ENCODE data around the gene DPH6. TPM values are rescaled to one million over a fixed set of nuclear protein-coding genes. Genes with fewer than 3 reads are reported as not detected.

DPH6 gene
- total RNA-seq, 2 donors from 2014 or later: 8.9 to 17.6 TPM

GRCh38 chr15:35465783-35466182 is 80.2 kb downstream of the DPH6 start:
- intact Hi-C loops (cut with DNase I): no loop called here

GRCh38 chr15:35460616-35461015 is 85.3 kb downstream of the DPH6 start:
- TF ChIP-seq POLR2AphosphoS5 (IDR thresholded peaks at IDR 0.05): no peak
- TF ChIP-seq CTCF (IDR thresholded peaks at IDR 0.05): no peak
- TF ChIP-seq POLR2A (IDR thresholded peaks at IDR 0.05): no peak
- no peak for DNase-seq (ENCODE audit: low spot score)

More at GRCh38 chr15:35465783-35466182, 80.2 kb downstream of the DPH6 start:
- Histone ChIP-seq H3K36me3 (no peaks in the 10 kb centered on the region), H3K27me3 (replicated peaks; ENCODE audit: insufficient read depth) (no peaks in the 10 kb centered on the region), H3K4me1 (replicated peaks) (no peaks in the 10 kb centered on the region), H3K4me3 (no peak overlapping the region), H3K9me3 (no peaks in the 10 kb centered on the region), H3K27ac (no peak overlapping the region)
- TF ChIP-seq CTCF (IDR thresholded peaks at IDR 0.05) (no peak), POLR2AphosphoS5 (IDR thresholded peaks at IDR 0.05) (no peak), POLR2A (IDR thresholded peaks at IDR 0.05) (no peak)
- DNase-seq (ENCODE audit: low spot score): no peak

GRCh38 chr15:35458176-35458856 is 87.6 kb downstream of the DPH6 start:
- WGBS: 94% methylated on average over 7 of the region's 7 CpGs
- intact Hi-C loops (cut with DNase I): no loop called here
- H3K27me3 ChIP-seq (replicated peaks; ENCODE audit: insufficient read depth): no peaks in the 10 kb centered on the region
- H3K4me1 ChIP-seq (replicated peaks): no peaks in the 10 kb centered on the region
- H3K9me3 ChIP-seq: no peaks in the 10 kb centered on the region
- no peaks in the 10 kb centered on the region for H3K36me3 ChIP-seq
- H3K27ac ChIP-seq: no peak overlapping the region
- DNase-seq (ENCODE audit: low spot score): no peak
- TF ChIP-seq POLR2A (IDR thresholded peaks at IDR 0.05) (no peak), POLR2AphosphoS5 (IDR thresholded peaks at IDR 0.05) (no peak), CTCF (IDR thresholded peaks at IDR 0.05) (no peak)
- no peak overlapping the region for H3K4me3 ChIP-seq

More at GRCh38 chr15:35460616-35461015, 85.3 kb downstream of the DPH6 start:
- no peak overlapping the region for H3K27ac ChIP-seq
- no peaks in the 10 kb centered on the region for H3K36me3 ChIP-seq
- no peak overlapping the region for H3K4me3 ChIP-seq
- H3K27me3 ChIP-seq (replicated peaks; ENCODE audit: insufficient read depth): no peaks in the 10 kb centered on the region
- WGBS: 69% methylated on average over 4 of the region's 4 CpGs
- intact Hi-C loops (cut with DNase I): no loop called here
- H3K4me1 ChIP-seq (replicated peaks): no peaks in the 10 kb centered on the region
- H3K9me3 ChIP-seq: no peaks in the 10 kb centered on the region

GRCh38 chr15:35455201-35455600 is 90.8 kb downstream of the DPH6 start:
- no peaks in the 10 kb centered on the region for H3K36me3 ChIP-seq
- no peak overlapping the region for H3K27ac ChIP-seq
- no peaks in the 10 kb centered on the region for H3K4me1 ChIP-seq (replicated peaks)
- H3K9me3 ChIP-seq: no peaks in the 10 kb centered on the region
- TF ChIP-seq POLR2AphosphoS5 (IDR thresholded peaks at IDR 0.05): no peak
- TF ChIP-seq CTCF (IDR thresholded peaks at IDR 0.05): no peak
- TF ChIP-seq POLR2A (IDR thresholded peaks at IDR 0.05): no peak
- no peak overlapping the region for H3K4me3 ChIP-seq
- no peaks in the 10 kb centered on the region for H3K27me3 ChIP-seq (replicated peaks; ENCODE audit: insufficient read depth)
- no peak for DNase-seq (ENCODE audit: low spot score)
- intact Hi-C loops (cut with DNase I): no loop called here

- Histone ChIP-seq H3K9me3 (no peaks in the 10 kb centered on the region), H3K27ac (no peak overlapping the region), H3K36me3 (no peaks in the 10 kb centered on the region), H3K4me3 (no peak overlapping the region), H3K27me3 (replicated peaks; ENCODE audit: insufficient read depth) (no peaks in the 10 kb centered on the region), H3K4me1 (replicated peaks) (no peaks in the 10 kb centered on the region)
- DNase-seq (ENCODE audit: low spot score): no peak
- TF ChIP-seq POLR2AphosphoS5 (IDR thresholded peaks at IDR 0.05): peak; percentile 21
- TF ChIP-seq CTCF (IDR thresholded peaks at IDR 0.05): no peak
- TF ChIP-seq POLR2A (IDR thresholded peaks at IDR 0.05): no peak
- WGBS: 57% methylated on average over 1 of the region's 1 CpG
- intact Hi-C loops (cut with DNase I): no loop called here
Measured at GRCh38 chr15:35450492-35450891, 95.5 kb downstream of the DPH6 start.
